Right lobe of liver (tissue), 4 donors: ENCODE data around the gene ABCB8.

Experiments
- CTCF ChIP-seq, 4 donors: fragments of 200-600 bp in 3 of 4; fragments of 450-650 bp in 1 of 4; IDR thresholded peaks; one replicate each; pipeline versions ENCODE4 v1.5.1 to v1.8.0; 2016 to 2022; ENCODE audit warnings: antibody characterized with exemption in 4 of 4, mild to moderate bottlenecking in 2 of 4
- POLR2A ChIP-seq: fragments of 450-650 bp; IDR thresholded peaks from one replicate; pipeline ENCODE4 v1.6.1; 2017; ENCODE audit warnings: antibody characterized with exemption, mild to moderate bottlenecking
- donor health status: DM: no; HTN: no; CAD: no.
- donor health status: DM: no; HTN: no; CAD: no.
- donor health status: DM: no; HTN: yes; CAD: no.

GRCh38 chr7:151081170-151082101 is 53.2 kb downstream of the ABCB8 start:
- TF ChIP-seq CTCF (IDR thresholded peaks at IDR 0.05), result no peak
- peak; percentile 3 for TF ChIP-seq POLR2A
